KG1 (cell line): ENCODE measurements around the gene METTL2B.
A peak's percentile ranks its signal among the peaks of the same experiment; 100 is the strongest.
"Not testable (repeated sequence)": the region's sequence is repeated elsewhere in the genome, so short reads cannot be mapped to it uniquely, and the experiment has no call there.

ENCODE experiments used
- DNase-seq: peaks from one replicate; lab custom pipeline; 2025; lab: John Stamatoyannopoulos, UW

METTL2B gene

GRCh38 chr7:128454808-128455542 is 21.6 kb upstream of the METTL2B start:
- DNase-seq: no peak

GRCh38 chr7:128455543-128456254 is 20.8 kb upstream of the METTL2B start, which contains the start of gene HILPDA:
Gene HILPDA, plus strand, starts transcription at chr7:128455878. Its CDS starts 1,391 bp downstream, at chr7:128457269.
- DNase-seq: peak; percentile 16

GRCh38 chr7:128456255-128456725 is 20.3 kb upstream of the METTL2B start:
- DNase-seq: no peak

GRCh38 chr7:128457385-128457784 is 19.2 kb upstream of the METTL2B start:
- DNase-seq: not testable (repeated sequence)

- no peak for DNase-seq
These were observed 17.6 kb upstream of the METTL2B start for GRCh38 chr7:128458956-128459355.

GRCh38 chr7:128459394-128459878 is 17.1 kb upstream of the METTL2B start:
- no peak for DNase-seq

GRCh38 chr7:128462460-128462859 is 14.1 kb upstream of the METTL2B start:
- no peak for DNase-seq

GRCh38 chr7:128463345-128463744 is 13.2 kb upstream of the METTL2B start:
- not testable (repeated sequence) for DNase-seq

- DNase-seq: not testable (repeated sequence)
These were observed 12.6 kb upstream of the METTL2B start for GRCh38 chr7:128463933-128464332.

- not testable (repeated sequence) for DNase-seq
These were observed 9.7 kb upstream of the METTL2B start for GRCh38 chr7:128466871-128467270.

GRCh38 chr7:128477336-128477690 is 765 bp downstream of the METTL2B start:
- not testable (repeated sequence) for DNase-seq

GRCh38 chr7:128479082-128479481 is 2.5 kb downstream of the METTL2B start:
- DNase-seq: not testable (repeated sequence)

- not testable (repeated sequence) for DNase-seq
These were observed 11.6 kb downstream of the METTL2B start for GRCh38 chr7:128488134-128488533.

- no peak for DNase-seq
These were observed 20.9 kb downstream of the METTL2B start for GRCh38 chr7:128497405-128497804.

- not testable (repeated sequence) for DNase-seq
These were observed 28.9 kb downstream of the METTL2B start for GRCh38 chr7:128505416-128505815.

- DNase-seq: not testable (repeated sequence)
These were observed 30.3 kb downstream of the METTL2B start for GRCh38 chr7:128506819-128507218.

- DNase-seq: not testable (repeated sequence)
These were observed 30.9 kb downstream of the METTL2B start for GRCh38 chr7:128507321-128507993.

- not testable (repeated sequence) for DNase-seq
These were observed 35.1 kb downstream of the METTL2B start for GRCh38 chr7:128511692-128512091.

- not testable (repeated sequence) for DNase-seq
These were observed 38.7 kb downstream of the METTL2B start for GRCh38 chr7:128515232-128515631.

GRCh38 chr7:128517023-128517422 is 40.5 kb downstream of the METTL2B start:
- not testable (repeated sequence) for DNase-seq

- not testable (repeated sequence) for DNase-seq
These were observed 46.8 kb downstream of the METTL2B start for GRCh38 chr7:128523226-128523931.
